Stimulated activated CD4-positive, alpha-beta T cell treated with anti-CD3 and anti-CD28 coated beads, TNF-alpha, amount 100 ng/mL, for 1 hour (primary cell): ENCODE data around the gene AKIRIN2.

Experiments
- DNase-seq, 3 donors: peaks; one replicate each; pipeline ENCODE4 v3.0.0-alpha.2; 2020; ENCODE audit warnings: low read depth in 3 of 3, low spot score in 1 of 3

AKIRIN2 gene

DNA sequence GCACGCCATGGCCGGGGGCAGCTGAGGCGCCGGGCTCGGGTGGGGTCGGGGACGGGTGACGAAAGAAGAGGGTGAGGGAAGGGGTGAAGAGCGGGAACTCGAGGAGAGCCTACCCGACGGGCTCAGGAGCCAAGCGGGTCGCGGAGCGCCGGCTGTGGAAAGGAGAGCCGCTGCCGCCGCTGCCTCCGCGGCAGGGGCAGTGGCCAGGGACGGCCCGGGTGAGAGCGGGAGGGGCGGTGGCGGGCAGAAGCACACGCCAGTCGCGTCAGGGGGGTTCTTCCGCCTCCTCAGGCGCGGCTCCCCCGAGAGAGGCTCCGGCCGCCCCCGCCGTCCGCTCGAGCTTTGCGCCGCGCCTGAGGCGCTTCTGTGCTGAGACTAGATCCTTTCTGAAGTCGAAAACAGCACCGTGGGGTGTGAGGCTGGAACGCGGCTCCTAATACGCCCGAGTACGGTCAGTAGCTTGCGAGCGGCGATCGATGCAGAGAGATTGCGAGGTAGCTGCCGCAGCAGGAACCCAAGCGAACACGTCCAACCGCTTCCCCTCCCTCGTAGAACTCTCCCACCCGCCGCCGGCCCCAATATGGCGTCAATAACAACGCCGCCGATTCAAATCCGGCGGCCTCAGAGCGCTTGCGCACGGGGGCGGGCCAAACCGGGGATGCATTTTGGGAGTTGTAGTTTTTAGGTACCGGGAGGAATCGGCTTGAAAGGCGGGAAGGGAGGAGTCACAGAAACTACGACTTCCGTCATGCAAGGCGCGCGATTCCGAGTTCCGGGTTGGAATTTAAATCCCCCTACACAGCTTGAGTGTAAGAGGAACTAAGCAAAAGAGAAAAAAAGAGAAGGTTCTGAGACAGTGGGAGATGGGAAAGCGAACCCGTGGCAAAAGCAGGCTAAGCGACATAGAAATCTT lies at the start of gene AKIRIN2:
TSS of gene AKIRIN2 (minus strand) at position 558 of the 913 bp plus-strand sequence. CDS start at position 9, 549 bp downstream.
- peak; percentile 90 to 95 (median 90) for DNase-seq

DNA sequence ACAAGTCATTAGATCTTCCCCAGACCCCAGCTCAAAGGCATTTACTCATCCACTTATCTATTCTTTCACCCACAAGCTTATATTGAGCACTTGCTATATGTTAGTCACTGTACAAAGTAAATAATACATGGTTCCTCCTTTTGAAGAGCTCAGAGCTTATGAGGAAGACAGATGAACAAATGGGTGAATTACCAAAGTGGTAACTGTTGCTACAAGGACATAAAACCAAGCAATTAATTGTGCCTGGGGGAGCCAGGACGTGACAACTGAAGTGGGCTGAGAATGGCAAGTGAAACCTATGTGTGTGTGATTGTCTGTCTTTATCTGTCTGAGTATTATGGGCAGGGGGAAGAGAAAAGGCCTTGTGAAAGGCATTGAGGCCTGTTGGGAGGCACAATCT lies 45.6 kb upstream of the AKIRIN2 start:
- no peak for DNase-seq

- DNase-seq = no peak
Measured at GRCh38 chr6:87745966-87746721, 44.1 kb upstream of the AKIRIN2 start.

DNA sequence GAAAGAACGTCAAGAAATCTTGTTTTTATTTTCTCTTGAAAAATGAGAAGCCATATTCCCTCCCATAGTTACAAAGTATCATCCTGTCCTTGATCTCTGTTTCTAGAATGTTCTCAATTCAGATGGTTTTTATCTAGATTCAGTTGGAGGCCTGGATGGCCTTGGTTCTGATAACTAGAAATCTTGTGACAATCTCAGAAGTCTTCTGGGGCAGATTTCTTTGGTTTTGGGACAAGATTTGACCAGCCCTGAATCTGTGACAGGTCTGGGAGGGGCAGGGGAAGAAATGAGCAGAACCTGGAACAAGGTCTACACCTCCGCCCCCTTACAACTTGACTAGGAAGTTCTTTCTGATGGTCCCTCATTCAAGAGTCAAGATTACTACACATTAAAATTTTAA lies 41.4 kb upstream of the AKIRIN2 start:
- no peak for DNase-seq

GRCh38 chr6:87742106-87742505 lies 40.1 kb upstream of the AKIRIN2 start:
- peak in 1 of 3 donors; percentile 16 for DNase-seq

DNA sequence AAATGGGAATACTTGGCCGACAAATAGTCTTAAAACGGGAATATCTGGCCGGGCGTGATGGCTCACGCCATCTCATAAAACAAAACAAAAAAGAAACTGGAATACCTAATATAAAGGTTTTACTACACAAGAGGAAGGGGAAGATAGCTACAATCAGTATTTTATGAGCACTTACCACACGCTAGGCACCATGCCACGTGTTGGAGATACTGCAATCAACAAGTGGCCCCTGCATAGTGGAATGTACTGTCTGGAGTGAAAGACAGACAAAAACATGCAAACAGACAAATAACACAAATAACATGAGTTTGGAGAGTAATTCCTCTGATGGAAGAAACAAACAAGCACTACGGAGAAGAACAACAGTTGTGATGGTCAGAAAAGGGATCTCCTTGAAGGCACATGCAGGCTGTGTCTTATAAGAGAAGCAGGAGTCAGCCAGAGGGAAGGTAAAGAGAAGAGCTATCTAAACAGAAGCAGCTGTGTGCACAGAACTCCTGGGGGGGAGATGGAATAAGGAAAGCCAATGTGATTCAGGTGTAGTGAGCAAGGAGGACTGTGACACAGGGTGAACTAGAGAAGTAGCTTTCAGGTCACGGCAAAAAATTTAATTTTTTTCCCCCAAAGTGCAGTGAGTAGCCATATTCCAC lies 39.1 kb upstream of the AKIRIN2 start:
- DNase-seq = no peak

DNA sequence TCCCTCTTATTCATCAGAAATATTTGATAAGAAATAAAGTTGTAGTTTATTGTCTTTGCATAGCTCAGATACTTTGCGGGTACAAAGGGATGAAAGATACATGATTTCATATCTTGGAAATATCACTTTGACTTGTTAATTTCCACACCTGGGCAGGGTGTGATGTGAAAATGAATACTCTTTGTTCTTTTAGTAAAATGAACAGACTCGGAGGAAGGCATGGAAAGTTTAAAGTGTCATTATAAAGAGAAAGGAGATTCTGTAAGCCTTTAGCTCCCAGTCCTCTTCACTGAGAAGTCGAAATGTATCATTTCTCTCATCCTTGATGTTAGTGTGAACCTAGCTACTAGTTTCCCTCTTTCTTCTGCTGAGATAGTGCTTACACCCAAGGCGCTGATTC lies 36.7 kb upstream of the AKIRIN2 start:
- no peak for DNase-seq

DNA sequence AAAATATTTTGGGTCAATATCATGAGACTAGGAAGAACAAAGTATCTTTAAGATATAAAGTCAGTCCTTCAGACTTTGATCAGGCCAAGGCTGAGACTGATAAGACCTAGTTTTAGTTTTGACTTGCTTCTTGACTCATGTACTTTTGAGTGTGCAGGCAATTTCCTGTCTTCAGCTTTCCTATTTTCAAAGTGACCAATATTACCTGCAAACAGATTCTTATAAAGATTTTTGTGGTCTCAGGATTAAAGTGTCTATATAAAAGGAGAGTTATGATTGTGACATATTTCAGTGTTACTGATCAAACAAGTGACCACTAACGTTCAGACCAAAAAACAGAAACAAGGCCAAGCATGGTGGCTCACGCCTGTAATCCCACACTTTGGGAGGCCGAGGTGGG lies 36.0 kb upstream of the AKIRIN2 start:
- DNase-seq = no peak

DNA sequence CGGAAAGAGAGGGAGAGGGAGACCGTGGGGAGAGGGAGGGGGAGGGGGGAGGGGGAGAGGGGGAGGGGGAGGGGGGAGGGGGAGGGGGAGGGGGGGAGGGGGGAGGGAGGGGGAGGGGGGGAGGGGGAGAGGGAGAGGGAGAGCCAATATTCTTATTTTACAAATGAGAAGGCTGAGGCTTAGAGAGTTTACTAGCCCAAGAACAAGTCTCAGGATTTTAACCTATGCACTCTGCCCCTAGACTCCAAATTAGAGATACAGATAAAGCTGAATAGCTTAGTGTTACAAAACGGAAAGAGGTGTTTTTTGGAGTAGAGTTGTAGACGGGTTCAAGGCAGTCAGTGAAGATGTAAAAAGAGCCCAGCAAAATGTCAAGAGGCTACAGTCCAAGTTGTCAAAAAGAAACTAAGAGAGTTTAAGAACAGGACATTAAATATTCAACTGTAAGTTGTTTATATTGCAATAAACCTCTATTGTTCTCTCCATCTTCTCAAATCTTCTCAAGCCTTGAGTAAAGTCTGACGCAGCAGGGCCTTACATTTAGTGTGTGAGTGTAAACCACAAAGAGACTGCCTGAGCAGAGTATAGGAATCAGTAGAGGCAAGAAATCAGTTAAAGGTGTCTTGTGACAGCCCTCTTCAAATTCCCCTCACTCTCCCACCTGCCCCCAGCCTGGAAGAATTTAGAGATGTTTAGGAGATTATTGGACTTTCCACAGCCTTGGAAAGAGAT lies 34.9 kb upstream of the AKIRIN2 start:
- DNase-seq = no peak

GRCh38 chr6:87731818-87732661 lies 30.0 kb upstream of the AKIRIN2 start:
- no peak for DNase-seq

- DNase-seq = no peak
Measured at GRCh38 chr6:87731080-87731479, 29.0 kb upstream of the AKIRIN2 start.

- DNase-seq = no peak
Measured at GRCh38 chr6:87729965-87730719, 28.1 kb upstream of the AKIRIN2 start.

- DNase-seq = no peak
Measured at GRCh38 chr6:87728706-87729105, 26.7 kb upstream of the AKIRIN2 start.

DNA sequence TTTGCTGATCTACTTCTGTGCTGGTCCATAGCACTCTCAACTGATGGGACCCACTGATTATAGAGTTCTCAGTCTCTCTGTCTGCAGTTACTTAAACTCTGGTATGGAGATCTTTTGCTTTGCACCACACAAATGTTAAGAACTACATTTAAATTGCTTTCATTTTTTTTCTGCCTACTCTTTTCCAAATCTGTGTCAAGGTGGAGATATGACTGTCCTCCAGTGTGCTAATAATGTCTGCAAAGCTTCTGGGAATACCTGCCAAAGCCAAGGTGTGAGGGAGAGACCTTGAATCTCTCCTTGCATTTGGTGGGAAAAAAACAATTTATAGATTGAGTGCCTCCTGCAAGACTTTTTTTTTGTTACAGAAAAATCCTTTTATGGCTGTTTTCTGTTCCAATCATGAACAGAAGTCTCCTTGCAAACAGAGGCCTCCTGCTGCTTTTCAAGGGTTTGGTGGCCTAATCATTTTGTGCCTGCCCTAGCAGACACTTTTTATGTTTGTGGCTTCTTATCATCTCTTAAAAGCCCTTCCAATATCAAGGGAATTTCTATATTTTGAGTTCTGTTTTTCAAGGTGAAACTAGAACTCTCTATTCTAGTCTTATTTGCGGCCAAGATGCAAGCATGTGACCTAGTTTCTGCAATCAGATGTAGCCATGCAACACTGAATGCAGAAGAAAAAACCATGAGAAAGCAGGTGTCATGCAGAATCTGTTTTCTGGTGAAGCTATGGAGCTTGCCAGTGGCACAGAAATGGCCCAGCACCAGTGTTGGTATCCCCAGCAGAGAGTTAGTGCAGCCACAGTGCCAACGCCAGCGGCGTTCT lies 23.2 kb upstream of the AKIRIN2 start:
- DNase-seq = no peak

GRCh38 chr6:87723170-87724078 lies 21.4 kb upstream of the AKIRIN2 start:
- DNase-seq = no peak

DNA sequence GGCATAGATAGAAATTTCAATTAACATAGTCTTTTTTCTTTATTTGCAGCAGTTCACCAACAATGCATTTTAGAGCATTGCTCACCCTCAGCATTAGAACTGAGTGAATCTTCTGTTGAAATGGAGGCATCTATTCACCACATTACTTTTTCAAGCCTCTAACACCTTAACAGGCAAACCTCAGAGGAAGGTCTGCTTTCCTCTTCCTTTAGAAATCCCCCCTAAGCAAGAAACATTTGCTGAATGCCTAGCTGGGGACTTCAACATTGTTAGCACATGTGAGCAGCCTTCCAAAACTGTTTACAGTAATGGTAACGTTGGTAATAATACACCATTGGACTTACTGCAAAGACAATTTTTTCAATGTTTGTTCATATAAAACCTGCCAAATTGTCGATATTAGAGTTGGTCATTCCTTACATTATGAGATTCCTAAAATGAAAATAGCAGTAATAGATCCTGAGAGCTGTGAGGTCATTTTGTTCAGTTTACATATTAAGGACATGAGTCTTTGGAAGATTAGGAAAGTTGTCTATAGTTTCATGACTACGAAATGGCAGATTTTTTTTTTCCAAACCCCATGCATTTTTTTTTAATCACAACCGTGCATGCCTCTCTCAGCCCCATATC lies 20.6 kb upstream of the AKIRIN2 start:
- DNase-seq = no peak

DNA sequence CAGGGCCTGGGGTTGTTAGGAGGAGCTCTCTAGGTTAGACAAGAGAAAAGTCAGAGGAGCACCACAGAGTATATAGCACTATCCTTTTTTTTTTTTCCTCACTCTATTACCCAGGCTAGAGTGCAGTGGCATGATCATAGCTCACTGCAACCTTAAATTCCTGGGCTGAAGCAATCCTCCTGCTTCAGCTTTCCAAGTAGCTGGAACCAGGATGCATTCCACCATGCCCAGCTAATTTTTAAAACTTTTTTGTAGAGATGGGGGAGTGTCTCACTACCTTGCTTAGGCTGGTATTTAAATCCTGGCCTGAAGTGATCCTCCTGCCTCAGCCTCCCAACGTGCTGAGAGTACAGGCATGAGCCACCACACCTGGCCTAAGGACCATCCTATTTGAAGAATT lies 19.3 kb upstream of the AKIRIN2 start:
- no peak for DNase-seq
